Measurements from ENCODE around the gene ACLY.

DNA sequence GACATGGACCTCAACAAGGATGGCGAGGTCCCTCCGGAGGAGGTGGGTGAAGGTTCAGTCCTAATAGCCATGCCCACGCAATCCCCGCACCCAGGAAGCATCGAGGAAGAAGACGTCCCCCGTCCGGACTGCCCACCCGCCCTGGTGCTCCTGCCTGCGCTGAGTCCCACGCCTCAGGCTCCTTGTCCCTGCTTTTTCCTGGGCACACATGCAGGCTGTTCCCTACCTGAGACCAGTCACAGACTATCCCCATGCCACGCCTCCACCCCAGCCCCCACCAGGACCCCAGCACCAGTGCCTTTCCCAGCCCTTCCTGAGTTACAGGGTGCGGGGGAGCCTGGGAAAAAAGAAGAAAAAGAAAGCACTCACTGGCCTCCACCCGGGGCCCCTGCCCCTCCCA, 97.0 kb downstream of the ACLY start:
- TF ChIP-seq, protein P1, sequence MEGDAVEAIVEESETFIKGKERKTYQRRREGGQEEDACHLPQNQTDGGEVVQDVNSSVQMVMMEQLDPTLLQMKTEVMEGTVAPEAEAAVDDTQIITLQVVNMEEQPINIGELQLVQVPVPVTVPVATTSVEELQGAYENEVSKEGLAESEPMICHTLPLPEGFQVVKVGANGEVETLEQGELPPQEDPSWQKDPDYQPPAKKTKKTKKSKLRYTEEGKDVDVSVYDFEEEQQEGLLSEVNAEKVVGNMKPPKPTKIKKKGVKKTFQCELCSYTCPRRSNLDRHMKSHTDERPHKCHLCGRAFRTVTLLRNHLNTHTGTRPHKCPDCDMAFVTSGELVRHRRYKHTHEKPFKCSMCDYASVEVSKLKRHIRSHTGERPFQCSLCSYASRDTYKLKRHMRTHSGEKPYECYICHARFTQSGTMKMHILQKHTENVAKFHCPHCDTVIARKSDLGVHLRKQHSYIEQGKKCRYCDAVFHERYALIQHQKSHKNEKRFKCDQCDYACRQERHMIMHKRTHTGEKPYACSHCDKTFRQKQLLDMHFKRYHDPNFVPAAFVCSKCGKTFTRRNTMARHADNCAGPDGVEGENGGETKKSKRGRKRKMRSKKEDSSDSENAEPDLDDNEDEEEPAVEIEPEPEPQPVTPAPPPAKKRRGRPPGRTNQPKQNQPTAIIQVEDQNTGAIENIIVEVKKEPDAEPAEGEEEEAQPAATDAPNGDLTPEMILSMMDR (IDR thresholded peaks at IDR 0.05), result no peak
- TF ChIP-seq POLR2A (IDR thresholded peaks at IDR 0.05), result no peak

Data from heart left ventricle (tissue), 13 donors.